ENCODE measurements around the gene DDAH1.

DNA sequence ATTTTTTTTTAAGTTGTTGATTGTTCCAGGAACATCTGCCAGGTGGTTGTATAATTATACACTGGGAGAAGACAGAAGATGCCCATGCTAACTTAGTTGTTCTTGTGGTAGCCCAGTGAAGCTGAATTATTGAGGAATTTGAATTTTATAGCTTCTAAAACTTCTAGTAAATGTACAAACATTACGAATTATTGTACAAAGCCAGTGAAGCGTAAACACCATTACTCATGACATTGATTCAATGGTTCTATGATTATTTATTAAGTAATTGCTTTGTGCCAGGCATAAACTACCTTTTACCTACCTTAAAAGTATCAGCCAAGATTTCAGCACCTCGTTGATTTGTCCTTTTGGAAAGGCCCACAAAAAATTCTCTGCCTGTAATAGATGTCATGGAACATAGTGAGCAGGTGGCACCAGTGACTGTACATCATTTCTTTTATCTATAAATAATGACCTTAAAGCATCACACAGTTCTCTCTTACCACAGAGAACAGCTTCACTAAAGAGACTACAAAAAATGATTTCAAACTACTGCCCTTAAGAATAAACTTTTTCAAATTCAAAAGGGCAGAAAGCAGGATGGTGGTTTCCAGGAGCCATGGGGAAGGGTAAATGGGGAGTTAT, 113.6 kb downstream of the DDAH1 start:
- TF ChIP-seq, protein P1, sequence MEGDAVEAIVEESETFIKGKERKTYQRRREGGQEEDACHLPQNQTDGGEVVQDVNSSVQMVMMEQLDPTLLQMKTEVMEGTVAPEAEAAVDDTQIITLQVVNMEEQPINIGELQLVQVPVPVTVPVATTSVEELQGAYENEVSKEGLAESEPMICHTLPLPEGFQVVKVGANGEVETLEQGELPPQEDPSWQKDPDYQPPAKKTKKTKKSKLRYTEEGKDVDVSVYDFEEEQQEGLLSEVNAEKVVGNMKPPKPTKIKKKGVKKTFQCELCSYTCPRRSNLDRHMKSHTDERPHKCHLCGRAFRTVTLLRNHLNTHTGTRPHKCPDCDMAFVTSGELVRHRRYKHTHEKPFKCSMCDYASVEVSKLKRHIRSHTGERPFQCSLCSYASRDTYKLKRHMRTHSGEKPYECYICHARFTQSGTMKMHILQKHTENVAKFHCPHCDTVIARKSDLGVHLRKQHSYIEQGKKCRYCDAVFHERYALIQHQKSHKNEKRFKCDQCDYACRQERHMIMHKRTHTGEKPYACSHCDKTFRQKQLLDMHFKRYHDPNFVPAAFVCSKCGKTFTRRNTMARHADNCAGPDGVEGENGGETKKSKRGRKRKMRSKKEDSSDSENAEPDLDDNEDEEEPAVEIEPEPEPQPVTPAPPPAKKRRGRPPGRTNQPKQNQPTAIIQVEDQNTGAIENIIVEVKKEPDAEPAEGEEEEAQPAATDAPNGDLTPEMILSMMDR (IDR thresholded peaks at IDR 0.05), result no peak
- no peak for TF ChIP-seq POLR2A (IDR thresholded peaks at IDR 0.05)

Measured in ovary (tissue), 3 donors.